Measurements from ENCODE around the gene P2RX5.
A peak's percentile ranks its signal among the peaks of the same experiment; 100 is the strongest.

Gene P2RX5

GRCh38 chr17:3718201-3718600 is 22.2 kb upstream of the P2RX5 start:
- no peaks in the 10 kb centered on the region for H3K4me1 ChIP-seq (ENCODE audit: control insufficient read depth, insufficient read depth, low read length)
- H3K4me3 ChIP-seq (ENCODE audit: low read depth, low read length): no peak overlapping the region
- ChIA-PET CTCF (no interaction called here), POLR2A (no interaction called here)
- TF ChIP-seq YY1 (tag by site-specific recombination; IDR thresholded peaks at IDR 0.05) (no peak), ZNF558 (tag by site-specific recombination; IDR thresholded peaks at IDR 0.05) (no peak)
- no peak overlapping the region for H3K27ac ChIP-seq (ENCODE audit: extremely low read depth, low read depth, low read length)
- no peaks in the 10 kb centered on the region for H3K9me3 ChIP-seq (ENCODE audit: control insufficient read depth, insufficient read depth, low read depth, low read length)
- H3K36me3 ChIP-seq (ENCODE audit: control insufficient read depth in 2 of 2, insufficient read depth in 1 of 2, low read length in 2 of 2): peaks cover 72 to 75% of the 10 kb centered on the region in 2 experiments

GRCh38 chr17:3715296-3715695 is 19.3 kb upstream of the P2RX5 start:
- TF ChIP-seq ZNF433 (tag by site-specific recombination; IDR thresholded peaks at IDR 0.05; ENCODE audit: low read depth): no peak
- TF ChIP-seq, protein P1, sequence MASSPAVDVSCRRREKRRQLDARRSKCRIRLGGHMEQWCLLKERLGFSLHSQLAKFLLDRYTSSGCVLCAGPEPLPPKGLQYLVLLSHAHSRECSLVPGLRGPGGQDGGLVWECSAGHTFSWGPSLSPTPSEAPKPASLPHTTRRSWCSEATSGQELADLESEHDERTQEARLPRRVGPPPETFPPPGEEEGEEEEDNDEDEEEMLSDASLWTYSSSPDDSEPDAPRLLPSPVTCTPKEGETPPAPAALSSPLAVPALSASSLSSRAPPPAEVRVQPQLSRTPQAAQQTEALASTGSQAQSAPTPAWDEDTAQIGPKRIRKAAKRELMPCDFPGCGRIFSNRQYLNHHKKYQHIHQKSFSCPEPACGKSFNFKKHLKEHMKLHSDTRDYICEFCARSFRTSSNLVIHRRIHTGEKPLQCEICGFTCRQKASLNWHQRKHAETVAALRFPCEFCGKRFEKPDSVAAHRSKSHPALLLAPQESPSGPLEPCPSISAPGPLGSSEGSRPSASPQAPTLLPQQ (tag by site-specific recombination; IDR thresholded peaks at IDR 0.05): no peak
- TF ChIP-seq, protein P2, sequence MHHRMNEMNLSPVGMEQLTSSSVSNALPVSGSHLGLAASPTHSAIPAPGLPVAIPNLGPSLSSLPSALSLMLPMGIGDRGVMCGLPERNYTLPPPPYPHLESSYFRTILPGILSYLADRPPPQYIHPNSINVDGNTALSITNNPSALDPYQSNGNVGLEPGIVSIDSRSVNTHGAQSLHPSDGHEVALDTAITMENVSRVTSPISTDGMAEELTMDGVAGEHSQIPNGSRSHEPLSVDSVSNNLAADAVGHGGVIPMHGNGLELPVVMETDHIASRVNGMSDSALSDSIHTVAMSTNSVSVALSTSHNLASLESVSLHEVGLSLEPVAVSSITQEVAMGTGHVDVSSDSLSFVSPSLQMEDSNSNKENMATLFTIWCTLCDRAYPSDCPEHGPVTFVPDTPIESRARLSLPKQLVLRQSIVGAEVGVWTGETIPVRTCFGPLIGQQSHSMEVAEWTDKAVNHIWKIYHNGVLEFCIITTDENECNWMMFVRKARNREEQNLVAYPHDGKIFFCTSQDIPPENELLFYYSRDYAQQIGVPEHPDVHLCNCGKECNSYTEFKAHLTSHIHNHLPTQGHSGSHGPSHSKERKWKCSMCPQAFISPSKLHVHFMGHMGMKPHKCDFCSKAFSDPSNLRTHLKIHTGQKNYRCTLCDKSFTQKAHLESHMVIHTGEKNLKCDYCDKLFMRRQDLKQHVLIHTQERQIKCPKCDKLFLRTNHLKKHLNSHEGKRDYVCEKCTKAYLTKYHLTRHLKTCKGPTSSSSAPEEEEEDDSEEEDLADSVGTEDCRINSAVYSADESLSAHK (tag by site-specific recombination; IDR thresholded peaks at IDR 0.05): no peak
- H3K9me3 ChIP-seq (ENCODE audit: control insufficient read depth, insufficient read depth, low read depth, low read length): no peaks in the 10 kb centered on the region
- H3K4me3 ChIP-seq (ENCODE audit: low read depth, low read length): no peak overlapping the region
- H3K4me1 ChIP-seq (ENCODE audit: control insufficient read depth, insufficient read depth, low read length): no peaks in the 10 kb centered on the region
- no peak overlapping the region for H3K27ac ChIP-seq (ENCODE audit: extremely low read depth, low read depth, low read length)
- peaks cover 72 to 76% of the 10 kb centered on the region in 2 experiments for H3K36me3 ChIP-seq (ENCODE audit: control insufficient read depth in 2 of 2, insufficient read depth in 1 of 2, low read length in 2 of 2)
- CTCF ChIA-PET: interaction anchor here (0.5 to 1.4 kb wide), 3 partner anchors 24 to 148 kb away, joined by 3 read pairs; no protein-coding TSS in a partner anchor
- POLR2A ChIA-PET: interaction anchor here (0.6 to 2.6 kb wide), 2 partner anchors 8 to 11 kb away, joined by 4 to 7 read pairs; partner anchors contain the start of gene HASPIN

GRCh38 chr17:3712811-3713463 is 17.0 kb upstream of the P2RX5 start:
- Histone ChIP-seq H3K36me3 (ENCODE audit: control insufficient read depth in 2 of 2, insufficient read depth in 1 of 2, low read length in 2 of 2) (peaks cover 50 to 53% of the 10 kb centered on the region in 2 experiments), H3K9me3 (ENCODE audit: control insufficient read depth, insufficient read depth, low read depth, low read length) (no peaks in the 10 kb centered on the region), H3K27ac (ENCODE audit: extremely low read depth, low read depth, low read length) (no peak overlapping the region), H3K4me1 (ENCODE audit: control insufficient read depth, insufficient read depth, low read length) (no peaks in the 10 kb centered on the region; the same call in 1 of the 2 replicates), H3K4me3 (ENCODE audit: low read depth, low read length) (no peak overlapping the region)
- ChIA-PET POLR2A (interaction anchor here (0.7 kb wide), 1 partner anchor 10 kb away, joined by 3 read pairs; no protein-coding TSS in a partner anchor), CTCF (interaction anchor here (1.5 kb wide), 1 partner anchor 25 kb away, joined by 4 read pairs; no protein-coding TSS in a partner anchor)
- TF ChIP-seq ZNF121 (tag by site-specific recombination; IDR thresholded peaks at IDR 0.05) (peak; percentile 74), HOXC10 (CRISPR knock-in tag; IDR thresholded peaks at IDR 0.05) (no peak)

DNA sequence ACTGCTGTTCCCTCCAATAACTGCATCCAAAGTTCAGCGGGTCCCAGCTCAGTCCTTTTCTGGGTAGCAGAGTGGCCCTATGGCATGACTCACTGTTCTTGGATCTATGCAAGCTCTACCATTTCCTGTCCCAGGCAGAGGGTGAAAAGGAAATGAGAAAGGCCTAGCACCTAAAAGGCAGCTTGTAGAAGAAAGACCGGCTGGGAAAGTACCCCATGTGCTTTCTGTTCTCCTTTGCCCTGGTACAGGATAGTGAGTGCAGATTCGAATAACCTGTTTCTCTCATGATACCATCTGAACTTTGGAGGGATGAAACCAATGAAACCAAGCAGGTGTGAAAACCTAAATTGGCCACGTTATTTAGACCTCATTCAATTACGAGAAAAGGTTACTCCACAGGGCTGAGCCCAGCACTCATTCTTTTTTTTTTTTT is 15.0 kb upstream of the P2RX5 start:
- peak; percentile 38; the same call in 1 of the 2 replicates for TF ChIP-seq ZBTB17 (tag by site-specific recombination; IDR thresholded peaks at IDR 0.05)
- peak; percentile 55 for TF ChIP-seq PRDM10 (tag by site-specific recombination; IDR thresholded peaks at IDR 0.05)
- TF ChIP-seq SP3 (tag by site-specific recombination; IDR thresholded peaks at IDR 0.05): no peak
- TF ChIP-seq ZNF362 (tag by site-specific recombination; IDR thresholded peaks at IDR 0.05): peak; percentile 70; the same call in 1 of the 2 replicates
- peak; percentile 50; the same call in 1 of the 2 replicates for TF ChIP-seq PRDM1 (tag by site-specific recombination; IDR thresholded peaks at IDR 0.05)
- H3K4me3 ChIP-seq (ENCODE audit: low read depth, low read length): no peak overlapping the region
- CTCF ChIA-PET: interaction anchor here (0.6 kb wide), 1 partner anchor 26 kb away, joined by 3 read pairs; no protein-coding TSS in a partner anchor
- H3K9me3 ChIP-seq (ENCODE audit: control insufficient read depth, insufficient read depth, low read depth, low read length): no peaks in the 10 kb centered on the region
- H3K36me3 ChIP-seq (ENCODE audit: control insufficient read depth in 2 of 2, insufficient read depth in 1 of 2, low read length in 2 of 2): peaks cover 32 to 34% of the 10 kb centered on the region in 2 experiments
- H3K27ac ChIP-seq (ENCODE audit: extremely low read depth, low read depth, low read length): no peak overlapping the region
- POLR2A ChIA-PET: interaction anchor here (0.6 to 1.4 kb wide), 4 partner anchors 12 to 1145 kb away, joined by 3 to 4 read pairs (median 4); partner anchors contain the start of genes CTNS, HASPIN, SHPK and TAX1BP3
- no peaks in the 10 kb centered on the region; the same call in 1 of the 2 replicates for H3K4me1 ChIP-seq (ENCODE audit: control insufficient read depth, insufficient read depth, low read length)

Data from HEK293 (cell line).